Endothelial cell of umbilical vein (primary cell): ENCODE data around the gene LUC7L.

Source experiments
- CTCF ChIP-seq, 2 donors: IDR thresholded peaks; 1 replicate in 1 of 2; 2 replicates in 1 of 2; pipeline ENCODE4 v1.5.1; 2011; ENCODE audit warnings: low read length in 2 of 2, mild to moderate bottlenecking in 2 of 2, moderate library complexity in 2 of 2, control low read depth in 1 of 2, inconsistent platforms in 1 of 2, low read depth in 1 of 2; ENCODE audit not compliant: insufficient read depth in 1 of 2; ENCODE audit errors: extremely low read depth in 1 of 2
- EZH2 ChIP-seq: IDR thresholded peaks from 2 replicates; pipeline ENCODE4 v1.6.1; 2012; ENCODE audit warnings: borderline replicate concordance, low read depth, mild to moderate bottlenecking, moderate library complexity, low read length, inconsistent platforms; ENCODE audit not compliant: severe bottlenecking
- FOS ChIP-seq: IDR thresholded peaks from 2 replicates; pipeline ENCODE4 v1.6.1; 2011; ENCODE audit warnings: mild to moderate bottlenecking, low read length, moderate library complexity, borderline replicate concordance; ENCODE audit not compliant: insufficient read depth
- GATA2 ChIP-seq: IDR thresholded peaks from 2 replicates; pipeline ENCODE4 v1.7.0; 2011; ENCODE audit warnings: low read depth, mild to moderate bottlenecking, moderate library complexity, mixed read lengths, low read length; ENCODE audit not compliant: insufficient read length, insufficient read depth
- POLR2A ChIP-seq: IDR thresholded peaks from 2 replicates; pipeline ENCODE4 v1.6.1; 2012; ENCODE audit warnings: low read depth, mild to moderate bottlenecking, control low read depth, low read length
- POLR2AphosphoS5 ChIP-seq: IDR thresholded peaks from 2 replicates; pipeline ENCODE4 v1.6.1; 2012; ENCODE audit warnings: low read depth, mild to moderate bottlenecking, control low read depth, low read length, moderate library complexity; ENCODE audit not compliant: insufficient read depth
- TF ChIP-seq, protein P1 (sequence below): IDR thresholded peaks from 2 replicates; pipeline ENCODE4 v1.6.1; 2011; ENCODE audit not compliant: insufficient read depth, insufficient read length

DNA sequence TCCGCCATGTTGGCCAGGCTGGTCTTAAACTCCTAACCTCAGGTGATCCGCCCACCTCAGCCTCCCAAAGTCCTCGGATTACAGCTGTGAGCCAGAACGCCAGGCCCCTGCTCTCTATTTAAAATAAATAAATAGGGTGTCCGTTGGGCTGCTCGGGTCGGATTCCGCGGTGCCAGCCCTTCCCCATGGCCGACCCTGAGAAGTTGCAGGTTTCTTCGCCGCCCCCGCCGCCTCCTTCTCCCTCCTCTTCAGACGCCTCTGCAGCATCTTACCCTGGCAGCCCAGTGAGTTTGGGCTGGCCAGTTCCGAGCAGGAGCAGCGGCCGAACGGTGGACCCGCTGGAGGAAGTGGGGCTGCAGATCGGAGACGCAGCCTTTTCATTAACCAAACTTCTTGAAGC lies 1.7 kb upstream of the LUC7L start:
- TF ChIP-seq CTCF (IDR thresholded peaks at IDR 0.05; ENCODE audit: extremely low read depth in 1 of 2, insufficient read depth in 1 of 2, low read depth in 1 of 2, low read length in 2 of 2): no peak
- no peak for TF ChIP-seq POLR2A
- TF ChIP-seq EZH2: no peak
- no peak for TF ChIP-seq FOS
- TF ChIP-seq POLR2AphosphoS5: no peak
- TF ChIP-seq, protein P1, sequence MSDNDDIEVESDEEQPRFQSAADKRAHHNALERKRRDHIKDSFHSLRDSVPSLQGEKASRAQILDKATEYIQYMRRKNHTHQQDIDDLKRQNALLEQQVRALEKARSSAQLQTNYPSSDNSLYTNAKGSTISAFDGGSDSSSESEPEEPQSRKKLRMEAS: no peak
- TF ChIP-seq GATA2: no peak
